ENCODE measurements around the gene USP51.
"Not testable (repeated sequence)": the region's sequence is repeated elsewhere in the genome, so short reads cannot be mapped to it uniquely, and the experiment has no call there.

Gene USP51

GRCh38 chrX:55489314-55490009, at the start of gene USP51:
USP51 (minus strand) TSS chrX:55489848; CDS start chrX:55488939, 909 bp downstream.
- DNase-seq: no peak

DNA sequence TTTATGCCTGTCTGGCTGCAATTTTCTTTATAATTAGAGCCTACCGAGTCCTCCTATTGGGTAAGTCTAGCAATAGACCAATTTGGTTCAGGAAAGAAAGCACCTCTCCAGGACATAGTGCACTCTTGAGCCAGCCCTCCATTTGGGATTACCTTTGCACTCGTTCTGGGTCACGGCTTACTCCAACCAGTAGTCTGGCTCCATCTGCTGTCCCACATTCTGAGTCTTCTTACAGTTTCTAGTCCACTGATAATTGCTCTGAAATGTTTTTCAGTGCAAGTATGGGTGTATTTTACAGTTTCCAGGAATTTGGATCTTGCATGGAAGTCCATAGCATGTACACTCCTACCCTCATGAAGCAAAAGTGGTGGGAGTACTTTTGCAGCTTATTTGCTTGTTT, 34.8 kb upstream of the USP51 start:
- DNase-seq: no peak

DNA sequence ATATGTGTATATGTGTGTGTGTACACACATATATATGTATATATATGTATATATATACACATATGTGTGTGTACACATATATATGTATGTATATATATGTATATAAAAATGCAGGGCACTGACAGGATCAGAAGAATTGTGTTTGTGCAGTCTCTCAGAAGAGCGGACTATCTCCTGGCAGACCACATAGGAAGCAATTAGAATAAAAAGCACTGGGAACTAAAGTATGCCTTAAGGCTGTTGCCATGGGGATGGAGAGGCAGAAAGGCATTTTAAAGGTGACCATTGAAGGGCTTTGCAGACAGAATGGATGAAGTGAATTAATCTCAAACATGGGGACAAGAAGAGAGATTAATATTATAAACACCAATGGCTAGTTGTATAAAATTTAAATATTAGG, 33.7 kb upstream of the USP51 start:
- no peak for DNase-seq

GRCh38 chrX:55522596-55523276, 33.1 kb upstream of the USP51 start:
- no peak for DNase-seq

- no peak for DNase-seq
These were observed 32.0 kb upstream of the USP51 start for GRCh38 chrX:55521687-55522086.

GRCh38 chrX:55516794-55517481, 27.3 kb upstream of the USP51 start:
- DNase-seq: not testable (repeated sequence)

GRCh38 chrX:55513045-55513737, 23.5 kb upstream of the USP51 start:
- DNase-seq: not testable (repeated sequence)

DNA sequence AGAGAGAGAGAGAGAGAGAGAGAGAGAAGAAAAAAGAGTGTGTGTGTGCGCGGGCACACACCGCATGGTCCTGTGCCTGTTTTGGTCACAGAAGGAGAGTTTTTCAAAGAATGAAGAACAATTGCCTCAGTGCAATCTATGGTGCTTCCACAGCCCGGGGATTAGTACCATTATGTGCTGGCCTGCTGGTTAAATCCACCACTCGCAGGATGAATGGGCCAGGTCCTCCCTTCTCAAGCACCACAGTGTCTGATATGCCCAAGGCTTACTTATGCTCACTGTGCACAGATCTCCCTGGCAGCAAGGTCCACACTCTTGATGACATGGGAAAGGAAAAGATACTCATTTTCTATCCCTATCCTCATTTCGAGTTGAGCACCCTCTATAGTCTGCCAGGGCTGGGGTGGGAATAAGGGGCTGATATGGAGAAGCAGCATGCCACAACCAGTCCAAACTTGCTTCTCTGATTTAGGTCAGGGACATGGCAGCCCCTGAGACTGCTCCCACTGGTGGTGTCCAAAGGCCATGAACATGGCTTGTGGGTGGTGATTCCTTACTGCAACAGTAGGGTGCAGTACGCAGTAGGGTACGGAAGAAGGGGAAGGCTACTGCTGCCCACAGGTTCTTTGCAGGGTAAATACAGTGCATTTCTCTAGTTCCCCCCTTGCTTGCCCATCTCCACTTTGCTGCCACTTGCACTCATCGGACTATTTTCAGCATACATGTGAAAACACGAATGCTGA, 18.9 kb upstream of the USP51 start:
- not testable (repeated sequence) for DNase-seq

- not testable (repeated sequence) for DNase-seq
These were observed 18.1 kb upstream of the USP51 start for GRCh38 chrX:55507699-55508098.

DNA sequence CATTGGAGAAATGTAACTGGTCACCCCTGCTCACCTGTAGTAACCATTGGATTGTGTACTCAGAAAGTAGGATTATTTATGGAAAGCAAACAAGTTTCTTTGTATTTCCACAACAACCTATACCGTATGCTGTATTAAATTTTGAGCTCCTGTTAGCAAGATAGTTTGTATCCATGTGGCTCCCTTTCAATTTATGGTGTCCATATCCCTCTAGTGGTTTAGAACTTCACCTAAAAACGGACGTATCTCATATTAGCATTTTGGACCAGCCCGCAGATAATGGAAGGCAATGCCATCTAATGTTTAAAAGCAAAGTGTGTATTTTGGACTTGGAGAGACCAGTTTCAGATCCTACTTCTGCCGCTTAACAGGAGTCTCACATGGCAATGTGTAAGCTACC, 17.4 kb upstream of the USP51 start:
- not testable (repeated sequence) for DNase-seq

DNA sequence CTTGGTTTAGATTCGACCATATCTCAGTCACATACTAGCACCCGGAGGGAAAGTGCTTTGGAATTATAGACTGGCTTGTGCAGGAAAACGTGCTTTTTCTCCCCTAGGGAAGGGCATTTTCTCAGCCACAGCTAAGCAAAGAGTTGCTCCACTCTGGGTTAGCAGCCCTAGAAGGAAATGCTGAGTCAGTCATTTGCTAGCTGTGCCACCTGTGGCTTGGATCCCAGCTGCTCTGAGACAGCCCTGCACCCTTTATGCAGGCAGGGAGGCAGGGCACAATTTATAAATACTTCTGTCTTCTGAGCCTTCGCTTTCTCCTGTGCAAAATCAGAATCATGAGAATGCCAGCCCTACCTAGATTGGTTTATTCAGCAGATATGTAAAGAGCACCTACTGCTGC, 1.3 kb upstream of the USP51 start:
- no peak for DNase-seq

DNA sequence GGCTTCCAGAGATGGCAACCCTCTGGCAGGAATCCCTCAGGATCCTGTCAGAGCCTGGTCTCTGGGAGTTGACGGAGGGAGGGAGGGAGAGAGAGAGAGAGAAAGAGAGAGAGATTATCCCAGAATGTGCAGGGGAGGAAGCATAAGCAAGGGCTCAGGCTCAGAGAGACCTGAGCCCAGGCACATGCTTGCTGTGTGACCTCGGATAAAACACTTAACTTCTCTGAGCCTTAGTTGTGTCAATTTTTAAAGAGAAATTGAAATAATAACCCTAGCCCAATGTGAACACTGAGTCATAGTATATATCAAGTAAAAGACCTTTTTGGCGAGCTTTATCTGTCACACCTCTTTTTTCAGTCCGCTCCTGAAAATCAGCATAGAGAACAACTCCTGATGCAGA, 473 bp upstream of the USP51 start:
- DNase-seq: no peak

GRCh38 chrX:55488593-55489313, 895 bp downstream of the USP51 start:
- peak in 1 of 2 experiments; percentile 6 for DNase-seq

DNA sequence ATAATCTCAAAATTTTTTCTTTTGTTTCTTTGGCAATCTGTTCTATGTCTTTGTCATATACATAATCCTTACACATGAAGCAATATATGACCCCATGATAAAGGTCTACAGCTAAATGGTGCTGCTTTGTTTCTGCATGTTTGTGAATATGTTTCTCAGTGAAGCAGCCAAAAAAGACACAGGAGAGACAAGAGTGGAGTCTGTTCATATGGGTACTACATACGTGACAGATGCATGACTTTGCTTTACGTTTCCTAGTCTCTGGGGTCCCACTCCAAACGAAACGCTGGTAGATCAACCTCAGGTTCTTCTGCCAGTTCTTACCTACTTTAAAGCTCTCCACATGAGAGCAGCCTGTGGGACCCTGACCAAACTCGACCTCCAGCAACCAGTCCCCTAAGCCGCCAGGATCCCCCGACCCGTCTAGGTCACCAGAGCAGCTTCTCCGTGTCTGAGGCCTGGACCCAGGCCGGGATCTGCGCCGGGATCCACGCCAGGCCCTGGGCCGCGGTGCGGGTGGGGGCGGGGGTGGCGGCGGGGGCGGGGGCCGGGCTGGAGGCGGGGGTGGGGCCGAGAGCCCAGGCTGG, 1.5 kb downstream of the USP51 start:
- no peak for DNase-seq

- DNase-seq: no peak
These were observed 2.5 kb downstream of the USP51 start for GRCh38 chrX:55487143-55487542.

DNA sequence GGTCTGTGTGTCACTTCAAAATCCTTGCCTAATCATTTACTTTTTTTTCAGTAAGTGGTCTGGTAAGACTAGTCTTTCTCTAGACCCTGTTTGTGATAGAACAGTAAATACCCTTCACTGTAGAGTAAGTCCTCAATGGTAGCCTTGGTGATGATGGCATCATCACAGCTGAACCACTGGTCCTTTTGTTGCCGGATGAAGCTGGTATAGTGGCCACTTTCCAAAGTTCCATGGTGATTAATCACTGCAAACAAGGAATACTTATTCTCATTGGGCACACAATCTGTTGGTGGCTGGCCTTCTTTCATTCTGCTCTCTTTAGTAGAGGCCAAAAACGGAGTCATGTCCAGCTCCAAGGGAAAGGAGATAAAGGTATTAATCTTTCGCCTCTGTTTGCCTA, 2.9 kb downstream of the USP51 start:
- no peak for DNase-seq

- DNase-seq: no peak
These were observed 4.7 kb downstream of the USP51 start for GRCh38 chrX:55484948-55485347.

DNA sequence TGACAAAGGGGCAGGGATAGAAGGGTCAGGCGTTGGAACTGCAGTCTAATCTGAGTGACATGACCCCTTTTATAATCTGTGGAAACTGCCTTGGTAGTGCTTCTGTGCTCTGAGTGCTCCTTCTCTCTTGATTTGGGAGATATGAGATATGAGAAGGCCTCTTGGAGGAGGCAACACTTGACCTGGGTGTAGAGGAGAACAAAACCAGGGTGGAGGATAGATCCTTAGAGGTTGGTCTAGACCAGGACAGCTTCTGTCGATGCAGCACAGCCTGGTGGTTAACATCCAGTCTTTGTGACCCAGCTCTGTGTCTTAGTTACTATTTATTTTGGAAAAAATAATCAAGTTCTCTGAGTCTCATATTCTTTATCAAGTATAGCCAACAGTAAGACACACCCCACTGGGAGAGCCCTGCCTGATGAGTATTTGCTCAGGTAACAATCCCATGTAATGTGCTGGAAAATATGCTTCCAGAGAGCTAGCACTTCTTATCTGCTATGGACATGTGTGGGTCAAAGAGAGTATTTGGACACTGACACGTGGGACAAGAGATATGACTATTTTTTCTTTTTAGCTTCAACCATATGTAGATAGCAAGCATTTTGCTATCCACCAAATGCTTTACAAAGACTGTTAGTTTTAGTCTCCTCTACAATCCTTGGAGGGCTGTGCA, 9.1 kb downstream of the USP51 start:
- no peak for DNase-seq

DNA sequence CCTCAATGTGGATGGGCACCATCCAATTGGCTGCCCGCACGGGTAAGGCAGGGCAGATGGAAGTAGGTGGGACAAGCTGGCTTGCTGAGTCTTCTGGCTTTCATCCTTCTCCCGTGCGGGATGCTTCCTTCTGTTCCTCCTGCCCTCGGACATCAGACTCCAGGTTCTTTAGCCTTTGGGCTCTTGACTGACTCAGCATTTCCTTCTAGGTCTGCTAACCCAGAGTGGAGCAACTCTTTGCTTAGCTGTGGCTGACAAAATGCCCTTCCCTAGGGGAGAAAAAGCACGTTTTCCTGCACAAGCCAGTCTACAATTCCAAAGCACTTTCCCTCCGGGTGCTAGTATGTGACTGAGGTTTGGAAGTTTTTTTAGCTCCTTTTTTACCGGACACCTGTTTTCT, 9.7 kb downstream of the USP51 start:
- not testable (repeated sequence) for DNase-seq

- not testable (repeated sequence) for DNase-seq
These were observed 23.9 kb downstream of the USP51 start for GRCh38 chrX:55465791-55466190.

DNA sequence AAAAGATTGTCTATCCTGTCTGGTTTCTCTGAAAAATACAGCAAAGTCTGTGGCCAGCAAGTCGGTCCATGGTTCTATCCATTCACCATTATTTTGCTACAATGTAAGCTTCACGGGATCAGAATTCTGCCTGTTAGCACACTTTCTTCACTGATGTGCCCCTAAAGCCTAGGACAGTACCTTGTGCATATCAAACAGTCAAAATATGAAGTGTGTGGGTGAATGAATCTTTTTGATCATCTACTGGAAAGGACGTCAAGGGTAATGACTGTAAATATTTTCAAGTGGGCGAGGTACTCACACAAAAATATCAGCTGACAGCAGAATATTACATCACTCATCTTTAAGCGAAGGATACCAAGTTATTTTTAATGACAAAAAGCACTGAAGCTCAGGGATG, 24.5 kb downstream of the USP51 start:
- not testable (repeated sequence) for DNase-seq

All from NCI-H187 (cell line).